ENCODE results near the gene KRTAP5-4.
A peak's percentile ranks its signal among the peaks of the same experiment; 100 is the strongest.
"Not testable (repeated sequence)": the region's sequence is repeated elsewhere in the genome, so short reads cannot be mapped to it uniquely, and the experiment has no call there.

Gene KRTAP5-4

GRCh38 chr11:1622086-1622485 lies at the start of gene KRTAP5-4:
KRTAP5-4 (minus strand) TSS chr11:1622138; CDS start chr11:1622093, 45 bp downstream.
- DNase-seq (ENCODE audit: low spot score), result no peak

GRCh38 chr11:1671658-1672057 lies 49.7 kb upstream of the KRTAP5-4 start:
- no peak for DNase-seq (ENCODE audit: low spot score)

- DNase-seq (ENCODE audit: low spot score), result no peak
Observed at GRCh38 chr11:1670905-1671371, 49.0 kb upstream of the KRTAP5-4 start.

GRCh38 chr11:1670457-1670856 lies 48.5 kb upstream of the KRTAP5-4 start:
- DNase-seq (ENCODE audit: low spot score), result not testable (repeated sequence)

GRCh38 chr11:1669546-1670218 lies 47.7 kb upstream of the KRTAP5-4 start:
- no peak for DNase-seq (ENCODE audit: low spot score)

GRCh38 chr11:1668911-1669473 lies 47.1 kb upstream of the KRTAP5-4 start:
- no peak for DNase-seq (ENCODE audit: low spot score)

- DNase-seq (ENCODE audit: low spot score), result no peak
Observed at GRCh38 chr11:1667906-1668305, 46.0 kb upstream of the KRTAP5-4 start.

GRCh38 chr11:1667121-1667850 lies 45.3 kb upstream of the KRTAP5-4 start:
- DNase-seq (ENCODE audit: low spot score), result no peak

- DNase-seq (ENCODE audit: low spot score), result no peak
Observed at GRCh38 chr11:1665313-1665712, 43.4 kb upstream of the KRTAP5-4 start.

GRCh38 chr11:1662699-1663283 lies 40.9 kb upstream of the KRTAP5-4 start:
- not testable (repeated sequence) for DNase-seq (ENCODE audit: low spot score)

- not testable (repeated sequence) for DNase-seq (ENCODE audit: low spot score)
Observed at GRCh38 chr11:1661454-1662269, 39.7 kb upstream of the KRTAP5-4 start.

- no peak for DNase-seq (ENCODE audit: low spot score)
Observed at GRCh38 chr11:1660111-1660867, 38.4 kb upstream of the KRTAP5-4 start.

- DNase-seq (ENCODE audit: low spot score), result no peak
Observed at GRCh38 chr11:1659506-1659905, 37.6 kb upstream of the KRTAP5-4 start.

GRCh38 chr11:1656670-1657069 lies 34.7 kb upstream of the KRTAP5-4 start:
- no peak for DNase-seq (ENCODE audit: low spot score)

GRCh38 chr11:1656061-1656441 lies 34.1 kb upstream of the KRTAP5-4 start:
- no peak for DNase-seq (ENCODE audit: low spot score)

GRCh38 chr11:1655168-1656060 lies 33.5 kb upstream of the KRTAP5-4 start:
- DNase-seq (ENCODE audit: low spot score), result no peak

GRCh38 chr11:1654388-1655167 lies 32.6 kb upstream of the KRTAP5-4 start:
- no peak for DNase-seq (ENCODE audit: low spot score)

- DNase-seq (ENCODE audit: low spot score), result peak; percentile 66
Observed at GRCh38 chr11:1653541-1654387, 31.8 kb upstream of the KRTAP5-4 start.

Measured in HuH-7 (cell line).